HEK293T (cell line): ENCODE data around the gene SH2D6.

Source experiments
- ARNT ChIP-seq: fragments of 450-650 bp; IDR thresholded peaks from 2 replicates; pipeline ENCODE4 v1.6.1; 2017; ENCODE audit warnings: mild to moderate bottlenecking
- BHLHE40 ChIP-seq: fragments of 450-650 bp; IDR thresholded peaks from 2 replicates; pipeline ENCODE4 v1.6.1; 2016; ENCODE audit warnings: mild to moderate bottlenecking, moderate library complexity, borderline replicate concordance
- NFRKB ChIP-seq: fragments of 450-650 bp; IDR thresholded peaks from 2 replicates; pipeline ENCODE4 v1.6.1; 2016; ENCODE audit warnings: mild to moderate bottlenecking, moderate library complexity

DNA sequence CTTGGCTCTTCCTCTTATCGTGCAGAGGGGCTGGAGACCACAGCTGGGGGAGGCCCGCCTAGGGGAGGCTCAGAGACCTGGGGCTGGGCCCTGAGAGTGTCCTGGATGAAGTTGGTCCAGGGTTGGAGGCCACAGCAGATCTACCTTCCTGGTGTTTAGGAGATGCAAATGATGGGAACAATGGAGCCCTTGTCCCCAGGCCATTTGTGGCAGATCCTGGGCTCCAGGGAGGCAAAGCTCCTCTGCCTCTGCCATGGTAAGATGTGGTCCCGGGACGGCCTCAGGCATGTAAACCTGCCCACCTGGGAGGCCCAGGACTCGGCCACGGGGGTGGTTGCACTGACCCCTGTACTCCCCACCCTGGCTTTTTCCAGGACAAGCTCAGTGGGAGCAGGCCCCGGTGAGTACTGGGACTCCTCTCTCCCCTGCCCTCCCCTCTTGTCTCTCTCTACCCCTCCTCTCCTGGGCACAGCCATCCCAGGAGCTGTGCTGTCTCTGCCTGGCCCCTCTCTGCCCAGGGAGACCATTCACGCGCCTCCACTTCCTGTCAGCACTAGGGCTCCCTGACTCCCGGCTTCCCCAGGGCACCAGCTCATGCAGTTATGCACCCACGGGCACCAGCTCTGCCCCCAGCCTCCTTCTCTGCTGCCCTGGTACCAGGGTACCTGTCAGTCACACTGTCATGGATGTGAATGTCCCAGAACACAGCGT is 10.9 kb downstream of the SH2D6 start:
- TF ChIP-seq BHLHE40 = no peak
- no peak for TF ChIP-seq ARNT
- no peak for TF ChIP-seq NFRKB
